IPS DF 4.7 (cell line): Measurements from ENCODE around the gene PODXL2.
"Not testable (repeated sequence)": the region's sequence is repeated elsewhere in the genome, so short reads cannot be mapped to it uniquely, and the experiment has no call there.

ENCODE experiments used
- DNase-seq: peaks from one replicate; pipeline ENCODE4 v3.0.0-alpha.2; 2013; ENCODE audit warnings: low spot score; ENCODE audit errors: extremely low read depth

PODXL2 gene

GRCh38 chr3:127605547-127605946, 23.4 kb upstream of the PODXL2 start:
- DNase-seq = not testable (repeated sequence)

DNA sequence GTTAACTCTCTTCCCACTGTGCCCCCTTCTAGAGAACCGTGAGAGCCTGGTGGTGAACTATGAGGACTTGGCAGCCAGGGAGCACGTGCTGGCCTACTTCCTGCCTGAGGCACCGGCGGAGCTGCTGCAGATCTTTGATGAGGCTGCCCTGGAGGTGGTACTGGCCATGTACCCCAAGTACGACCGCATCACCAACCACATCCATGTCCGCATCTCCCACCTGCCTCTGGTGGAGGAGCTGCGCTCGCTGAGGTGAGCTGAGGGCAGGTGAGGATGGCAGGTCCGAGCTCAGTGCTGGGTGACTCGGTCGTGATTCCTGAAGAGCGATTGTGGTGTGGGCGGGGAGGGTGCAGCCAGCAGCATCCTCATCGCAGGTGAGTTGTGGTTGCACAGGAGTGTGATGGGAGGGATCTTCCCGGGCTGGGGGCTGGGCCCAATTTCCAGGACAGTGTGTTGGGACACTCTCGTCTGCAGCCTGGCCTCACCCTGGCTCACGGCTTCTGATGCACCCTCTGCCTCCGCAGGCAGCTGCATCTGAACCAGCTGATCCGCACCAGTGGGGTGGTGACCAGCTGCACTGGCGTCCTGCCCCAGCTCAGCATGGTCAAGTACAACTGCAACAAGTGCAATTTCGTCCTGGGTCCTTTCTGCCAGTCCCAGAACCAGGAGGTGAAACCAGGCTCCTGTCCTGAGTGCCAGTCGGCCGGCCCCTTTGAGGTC, 22.7 kb upstream of the PODXL2 start:
- no peak for DNase-seq

DNA sequence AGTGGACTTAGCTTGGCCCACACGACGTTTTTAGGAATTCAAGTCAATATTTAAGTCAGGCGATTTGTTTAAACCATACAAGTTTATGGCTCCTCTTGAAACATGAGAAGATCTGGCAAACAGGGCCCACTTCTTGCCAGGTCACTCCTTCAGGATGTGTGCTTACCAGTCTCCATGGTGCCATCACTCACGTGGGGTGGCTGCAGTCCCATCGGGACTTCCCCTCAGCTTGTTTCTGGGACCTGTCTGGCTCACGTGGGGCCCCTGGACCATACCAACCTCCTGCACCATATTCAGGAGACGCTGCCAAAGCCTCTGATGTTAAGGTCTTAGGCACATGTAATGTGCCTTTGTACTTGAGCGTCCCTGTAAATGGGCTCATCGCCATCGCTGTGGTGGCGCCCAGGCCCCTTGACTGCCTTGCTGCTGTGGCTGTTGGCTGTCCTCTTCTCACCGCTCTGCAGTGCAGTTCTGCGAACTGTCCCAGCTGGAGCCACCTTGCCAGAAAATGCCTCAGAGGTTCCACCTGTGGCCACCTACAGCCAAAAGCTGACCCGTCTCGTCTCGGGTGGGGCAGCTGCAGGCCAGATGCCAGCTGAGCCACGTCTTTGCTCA, 21.9 kb upstream of the PODXL2 start:
- no peak for DNase-seq

DNA sequence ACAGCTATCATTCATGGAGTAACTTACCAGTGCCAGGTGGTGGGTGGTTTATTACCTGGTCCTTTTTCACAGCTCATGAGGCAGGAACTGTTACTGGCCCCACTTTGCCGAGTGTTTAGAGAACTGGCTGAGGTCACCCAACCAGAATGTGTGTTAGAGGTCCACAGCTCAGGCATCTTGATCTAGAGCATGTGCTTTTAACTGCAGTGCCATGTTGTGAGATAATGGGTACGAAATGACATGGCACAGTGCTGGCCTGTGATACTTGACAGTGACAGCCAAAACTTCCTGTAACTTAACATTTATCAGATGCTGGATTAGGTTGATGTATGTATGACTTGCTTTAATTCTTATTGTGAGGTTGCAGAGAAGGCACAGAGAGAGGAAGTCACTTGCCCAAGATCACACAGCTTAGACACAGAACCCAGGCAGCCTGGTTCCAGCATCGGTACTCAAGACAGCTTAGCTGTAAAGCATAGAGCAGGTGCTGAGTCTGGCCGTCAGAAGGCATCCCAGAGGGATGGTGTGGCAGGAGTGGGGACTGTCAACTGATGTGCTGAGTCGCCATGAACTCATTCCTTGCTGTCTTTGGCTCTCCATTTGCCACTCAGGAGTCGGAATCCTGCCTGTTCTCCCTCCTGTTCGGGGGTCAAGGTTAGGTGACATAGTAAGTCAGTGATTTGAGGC, 21.2 kb upstream of the PODXL2 start:
- no peak for DNase-seq

DNA sequence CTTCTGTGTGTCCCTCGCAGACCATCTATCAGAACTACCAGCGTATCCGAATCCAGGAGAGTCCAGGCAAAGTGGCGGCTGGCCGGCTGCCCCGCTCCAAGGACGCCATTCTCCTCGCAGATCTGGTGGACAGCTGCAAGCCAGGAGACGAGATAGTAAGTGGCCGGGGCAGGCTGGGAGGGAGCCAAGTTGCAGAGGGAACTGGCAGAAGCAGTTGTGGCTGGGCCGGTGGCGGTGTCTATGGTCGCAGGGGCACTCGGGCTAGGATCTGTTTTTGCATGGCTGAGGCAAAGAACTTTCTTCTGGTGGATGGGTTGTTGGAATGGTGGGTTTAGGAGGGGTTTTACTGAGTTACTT, 20.6 kb upstream of the PODXL2 start:
- no peak for DNase-seq

DNA sequence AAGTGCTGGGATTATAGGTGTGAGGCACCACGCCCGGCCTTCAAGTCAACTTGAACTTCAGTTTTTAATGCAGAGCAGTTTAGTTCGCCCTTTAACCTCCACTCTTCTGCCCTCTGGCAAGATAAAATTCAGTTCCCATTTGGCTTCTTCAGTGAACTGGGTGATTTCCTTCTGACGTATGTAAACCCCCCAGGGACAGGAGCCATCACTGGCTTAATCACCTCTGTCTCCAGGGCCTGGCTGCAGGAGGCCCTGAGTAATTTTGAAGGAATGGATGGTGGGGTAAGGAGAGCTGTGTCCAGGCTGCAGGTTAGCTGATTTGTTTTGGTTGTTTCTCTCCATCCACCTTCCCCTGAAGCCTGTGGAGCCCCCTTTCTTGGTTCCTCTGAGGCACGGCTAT, 18.9 kb upstream of the PODXL2 start:
- no peak for DNase-seq

GRCh38 chr3:127611251-127611650, 17.7 kb upstream of the PODXL2 start:
- no peak for DNase-seq

GRCh38 chr3:127612966-127613365, 16.0 kb upstream of the PODXL2 start:
- DNase-seq = no peak

GRCh38 chr3:127613406-127613805, 15.6 kb upstream of the PODXL2 start:
- DNase-seq = no peak

DNA sequence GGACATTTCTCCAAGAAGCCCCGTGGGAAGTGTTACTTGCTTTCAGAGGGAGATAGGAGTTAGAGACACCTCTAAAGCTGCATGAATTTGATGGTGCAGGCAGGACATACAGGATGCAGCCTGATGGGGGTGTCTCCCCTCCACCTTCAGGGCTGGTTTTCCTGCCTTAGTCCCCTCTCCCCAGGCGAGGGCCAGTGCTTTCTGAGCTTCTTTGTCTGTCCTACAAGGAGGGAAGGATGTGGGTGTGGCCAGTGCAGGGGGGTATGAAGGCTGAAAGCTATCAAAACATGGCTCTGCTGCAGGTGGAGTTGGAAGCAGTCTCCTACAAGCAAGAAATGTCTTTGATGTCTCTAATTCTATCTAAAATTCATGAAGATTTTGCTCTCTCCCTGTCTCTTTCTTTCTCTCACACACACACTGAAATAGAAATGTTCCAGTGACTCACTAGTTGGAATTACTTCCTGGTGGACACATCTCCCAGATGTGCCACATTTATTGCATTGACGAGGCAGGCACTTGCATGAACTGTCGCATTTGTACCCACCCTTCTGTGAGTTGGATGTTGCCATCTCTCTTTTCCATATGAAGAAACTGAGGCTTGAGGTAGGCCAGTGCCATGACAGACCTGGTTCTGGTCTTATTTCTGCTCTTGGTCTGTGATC, 13.9 kb upstream of the PODXL2 start:
- no peak for DNase-seq

DNA sequence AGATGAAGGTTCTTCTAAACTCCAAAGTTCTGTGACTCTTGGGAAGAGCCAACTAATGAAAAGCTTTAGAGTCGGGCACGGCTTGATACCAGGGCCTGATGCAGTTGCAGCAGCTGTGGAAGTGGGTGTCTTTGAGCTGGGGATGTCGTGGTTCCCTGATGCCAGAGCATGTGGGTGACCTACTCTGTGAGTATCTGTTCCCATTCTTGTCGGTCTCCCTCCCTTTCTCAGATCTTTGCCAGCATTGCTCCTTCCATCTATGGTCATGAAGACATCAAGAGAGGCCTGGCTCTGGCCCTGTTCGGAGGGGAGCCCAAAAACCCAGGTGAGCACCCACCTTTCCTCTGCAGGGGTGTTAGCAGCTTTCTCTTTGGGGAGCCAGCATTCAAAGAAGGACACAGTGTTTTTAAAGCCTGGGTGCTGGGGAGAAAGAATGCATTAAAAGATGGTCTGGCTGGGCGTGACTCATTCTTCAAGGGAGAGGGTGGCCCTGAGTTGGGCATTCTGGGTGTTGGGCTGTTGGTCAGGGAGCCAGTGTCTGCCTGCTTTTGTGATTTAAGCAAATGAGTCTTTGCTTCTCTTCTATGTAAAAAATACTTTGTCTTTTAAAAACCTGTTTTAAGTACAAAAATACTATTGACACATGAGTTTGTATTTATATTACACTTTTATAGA, 13.2 kb upstream of the PODXL2 start:
- DNase-seq = no peak

DNA sequence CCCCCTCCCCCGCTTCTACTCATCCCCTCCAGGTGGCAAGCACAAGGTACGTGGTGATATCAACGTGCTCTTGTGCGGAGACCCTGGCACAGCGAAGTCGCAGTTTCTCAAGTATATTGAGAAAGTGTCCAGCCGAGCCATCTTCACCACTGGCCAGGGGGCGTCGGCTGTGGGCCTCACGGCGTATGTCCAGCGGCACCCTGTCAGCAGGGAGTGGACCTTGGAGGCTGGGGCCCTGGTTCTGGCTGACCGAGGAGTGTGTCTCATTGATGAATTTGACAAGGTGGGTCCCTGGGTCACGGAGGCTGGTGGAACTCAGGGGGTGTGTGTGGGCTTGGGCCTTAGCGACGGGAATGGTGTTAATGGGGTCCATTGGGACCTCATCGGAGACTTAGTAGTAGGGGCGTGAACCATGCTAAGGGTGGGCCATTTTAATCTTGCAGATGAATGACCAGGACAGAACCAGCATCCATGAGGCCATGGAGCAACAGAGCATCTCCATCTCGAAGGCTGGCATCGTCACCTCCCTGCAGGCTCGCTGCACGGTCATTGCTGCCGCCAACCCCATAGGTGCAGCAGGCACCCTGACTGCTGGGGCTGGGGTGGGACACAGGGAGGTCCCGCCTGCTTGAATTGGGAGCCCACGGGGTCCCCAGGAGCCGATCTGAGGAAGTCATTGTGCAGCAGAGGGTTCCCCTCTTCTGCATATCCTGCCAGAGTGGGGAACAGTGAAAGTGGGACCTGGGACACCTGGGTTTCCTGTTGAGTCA, 12.0 kb upstream of the PODXL2 start:
- DNase-seq = no peak

DNA sequence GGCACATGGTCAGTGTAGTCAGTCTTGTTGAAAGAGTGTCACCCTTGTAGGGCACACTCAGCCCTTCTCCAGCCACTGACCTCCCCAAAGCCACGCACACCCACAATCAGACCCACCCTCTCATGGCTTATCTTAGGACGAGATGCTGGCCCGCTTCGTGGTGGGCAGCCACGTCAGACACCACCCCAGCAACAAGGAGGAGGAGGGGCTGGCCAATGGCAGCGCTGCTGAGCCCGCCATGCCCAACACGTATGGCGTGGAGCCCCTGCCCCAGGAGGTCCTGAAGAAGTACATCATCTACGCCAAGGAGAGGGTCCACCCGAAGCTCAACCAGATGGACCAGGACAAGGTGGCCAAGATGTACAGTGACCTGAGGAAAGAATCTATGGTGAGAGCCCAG, 10.1 kb upstream of the PODXL2 start:
- DNase-seq = no peak

DNA sequence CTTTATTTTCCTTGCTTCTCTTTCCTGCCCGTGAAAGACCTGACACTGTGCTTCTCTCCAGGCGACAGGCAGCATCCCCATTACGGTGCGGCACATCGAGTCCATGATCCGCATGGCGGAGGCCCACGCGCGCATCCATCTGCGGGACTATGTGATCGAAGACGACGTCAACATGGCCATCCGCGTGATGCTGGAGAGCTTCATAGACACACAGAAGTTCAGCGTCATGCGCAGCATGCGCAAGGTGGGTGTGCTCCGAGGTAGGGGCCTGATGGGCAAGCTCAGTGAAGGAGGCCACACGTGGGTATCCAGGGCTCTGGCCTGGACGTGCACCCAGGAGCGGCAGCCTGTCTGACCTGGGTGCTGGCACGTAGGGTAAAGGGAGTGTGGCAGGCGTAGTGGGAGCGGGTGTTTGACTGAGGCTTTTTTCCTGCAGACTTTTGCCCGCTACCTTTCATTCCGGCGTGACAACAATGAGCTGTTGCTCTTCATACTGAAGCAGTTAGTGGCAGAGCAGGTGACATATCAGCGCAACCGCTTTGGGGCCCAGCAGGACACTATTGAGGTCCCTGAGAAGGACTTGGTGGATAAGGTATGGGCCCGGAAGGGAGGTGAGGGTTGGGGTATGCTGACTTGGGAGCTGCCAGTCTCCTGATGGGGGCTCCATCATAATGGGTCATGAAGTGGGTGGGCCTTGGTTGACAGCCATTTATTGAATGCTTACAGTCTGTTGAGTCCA, 8.2 kb upstream of the PODXL2 start:
- no peak for DNase-seq

DNA sequence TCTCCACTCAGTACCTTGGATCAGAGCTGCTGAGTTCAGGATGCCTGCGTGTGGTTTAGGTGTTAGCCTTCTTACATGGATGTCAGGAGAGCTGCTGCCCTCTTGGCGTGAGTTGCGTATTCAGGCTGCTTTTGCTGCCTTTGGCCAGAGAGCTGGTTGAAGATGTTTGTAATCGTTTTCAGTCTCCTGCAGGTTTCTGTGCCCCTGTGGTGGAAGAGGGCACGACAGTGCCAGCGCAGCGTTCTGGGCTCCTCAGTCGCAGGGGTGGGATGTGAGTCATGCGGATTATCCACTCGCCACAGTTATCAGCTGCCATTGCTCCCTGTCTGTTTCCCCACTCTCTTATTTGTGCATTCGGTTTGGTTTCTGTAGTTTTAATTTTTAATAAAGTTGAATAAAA, 7.0 kb upstream of the PODXL2 start:
- DNase-seq = no peak

DNA sequence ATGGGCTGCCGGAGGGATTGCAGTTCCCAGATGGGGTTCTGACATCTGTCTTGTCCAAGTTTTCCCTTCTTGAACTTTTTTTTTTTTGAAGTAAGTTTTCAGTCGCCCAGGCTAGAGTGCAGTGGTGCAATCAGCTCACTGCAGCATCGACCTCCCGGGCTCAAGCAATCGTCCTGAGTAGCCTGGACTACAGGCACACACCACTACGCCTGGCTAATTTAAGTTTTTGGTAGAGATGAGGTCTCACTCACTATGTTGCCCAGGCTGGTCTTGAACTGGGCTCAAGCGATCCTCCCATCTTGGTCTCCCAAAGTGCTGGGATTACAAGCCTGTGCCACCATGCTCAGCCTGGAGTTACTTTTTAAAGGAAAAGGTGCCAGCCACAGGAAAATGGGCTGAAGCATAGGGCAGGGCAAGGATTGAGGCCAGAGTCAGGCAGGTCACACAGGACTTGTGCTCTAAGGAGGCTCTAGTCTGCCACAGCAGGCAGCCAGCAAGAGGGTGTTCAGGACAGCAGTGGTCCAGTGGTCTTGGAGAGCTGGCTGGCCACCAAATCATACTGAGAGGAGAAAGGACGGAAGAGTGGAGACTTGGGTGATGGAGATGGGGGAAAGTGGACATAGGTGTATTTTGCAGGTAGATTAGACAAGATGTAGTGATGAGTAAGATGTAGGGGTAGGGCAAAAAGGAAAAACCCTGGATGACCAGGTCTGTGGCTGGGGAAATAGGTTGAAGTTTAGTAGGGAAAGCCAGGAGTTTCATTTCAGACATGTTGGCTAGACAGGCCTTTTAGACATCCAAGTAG, 6.0 kb upstream of the PODXL2 start:
- no peak for DNase-seq

DNA sequence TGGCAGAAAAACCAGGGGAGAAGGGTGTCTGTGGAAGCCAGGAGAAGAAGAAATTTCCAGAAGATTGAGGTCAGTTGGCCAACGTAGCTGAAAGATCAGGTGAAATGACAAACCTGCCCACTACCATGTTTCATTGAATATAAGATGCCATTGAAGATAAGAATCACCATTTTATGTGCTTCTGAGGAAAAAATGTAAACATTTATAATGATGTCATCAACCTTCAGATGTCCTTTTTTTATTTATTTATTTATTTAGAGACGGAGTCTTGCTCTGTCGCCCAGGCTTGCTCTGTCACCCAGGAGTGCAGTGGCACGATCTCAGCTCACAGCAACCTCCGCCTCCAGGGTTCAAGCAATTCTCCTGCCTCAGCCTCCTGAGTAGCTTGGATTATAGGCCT, 4.9 kb upstream of the PODXL2 start:
- DNase-seq = no peak

DNA sequence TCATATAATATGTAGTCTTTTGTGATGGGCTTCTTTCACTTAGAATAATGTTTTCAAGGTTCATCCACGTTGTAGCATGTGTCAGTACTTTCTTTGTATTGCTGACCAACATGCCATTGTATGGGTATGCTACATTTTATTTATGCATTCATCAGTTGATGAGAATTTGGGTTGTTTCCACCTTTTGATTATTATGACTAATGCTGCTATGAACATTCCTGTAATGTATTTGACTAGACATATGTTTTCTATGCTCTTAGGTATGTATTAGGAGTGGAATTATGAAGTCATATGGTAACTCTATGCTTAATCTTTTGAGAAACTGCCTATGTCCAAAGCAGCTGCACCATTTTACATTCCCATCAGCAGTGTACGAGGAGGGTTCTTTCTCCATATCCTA, 3.2 kb upstream of the PODXL2 start:
- no peak for DNase-seq

- no peak for DNase-seq
These were observed 578 bp upstream of the PODXL2 start for GRCh38 chr3:127628426-127628787.
